OCI-LY7 (cell line): ENCODE measurements around the gene ANKRD36B.
"Not testable (repeated sequence)": the region's sequence is repeated elsewhere in the genome, so short reads cannot be mapped to it uniquely, and the experiment has no call there.

ENCODE experiments used
- CTCF ChIP-seq: fragments of 200-600 bp; sonication (generic); conservative IDR thresholded peaks from 2 replicates; pipeline ENCODE4 v1.5.1; 2014; ENCODE audit warnings: mild to moderate bottlenecking, antibody characterized with exemption, low read length, moderate library complexity, mixed read lengths
- EZH2phosphoT487 ChIP-seq: fragments of 200-600 bp; sonication (generic); IDR thresholded peaks from 2 replicates; pipeline ENCODE4 v1.6.1; 2018; ENCODE audit warnings: low read depth, borderline replicate concordance, mild to moderate bottlenecking, mixed run types, antibody characterized with exemption, low read length, moderate library complexity, mixed read lengths

DNA sequence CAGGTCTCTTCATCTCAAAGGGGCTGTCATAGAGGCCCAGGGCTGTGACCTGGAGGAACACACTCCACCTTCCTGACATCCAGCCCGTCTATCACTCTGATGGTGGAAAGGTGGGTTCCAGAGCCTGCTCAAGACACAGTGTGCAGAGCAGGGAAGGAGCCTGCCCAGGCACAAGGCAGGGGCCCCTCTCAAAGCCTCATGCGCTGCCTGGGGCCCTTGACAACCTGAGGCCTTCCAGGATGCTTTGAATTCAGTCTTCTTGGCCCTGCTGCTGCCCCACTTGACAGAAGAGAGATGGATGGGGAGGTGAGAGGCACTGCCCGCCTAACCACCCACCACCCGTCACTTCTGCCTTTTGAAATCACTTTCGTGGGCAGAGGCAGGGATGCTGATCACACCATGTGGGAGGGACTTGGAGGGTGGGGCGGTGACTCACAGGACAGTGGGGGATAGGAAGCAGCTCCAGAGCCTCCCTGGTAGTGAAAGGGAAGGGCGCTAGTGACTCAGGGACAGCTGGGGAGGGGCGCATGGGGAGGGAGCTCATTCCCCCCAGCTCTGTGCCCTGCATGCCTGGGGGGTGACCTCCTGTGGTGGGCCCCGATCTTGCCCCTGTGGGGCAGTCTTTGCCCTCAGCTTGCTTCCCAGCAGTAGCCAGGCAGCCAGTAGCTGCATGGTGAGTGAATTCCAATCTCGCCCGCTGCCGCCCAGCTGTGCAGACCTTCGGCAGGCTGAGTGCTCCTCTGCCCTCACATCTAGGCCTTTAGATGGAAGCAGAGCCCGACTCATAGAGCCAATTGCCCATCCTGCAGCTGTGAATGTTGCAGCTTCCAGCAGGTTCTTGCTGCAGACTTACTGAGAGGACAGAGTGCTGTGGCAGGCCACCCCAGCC is 29.5 kb upstream of the ANKRD36B start:
- TF ChIP-seq CTCF, EZH2phosphoT487: not testable (repeated sequence)
